Activated CD4-positive, alpha-beta T cell treated with anti-CD3 and anti-CD28 coated beads, Interleukin-2, amount 10 ng/mL, durations not matched to agents 7 days and 5 days (primary cell): ENCODE results near the gene PHOSPHO1. TPM values are rescaled to one million over a fixed set of nuclear protein-coding genes. Genes with fewer than 3 reads are reported as not detected.
"Not testable (repeated sequence)": the region's sequence is repeated elsewhere in the genome, so short reads cannot be mapped to it uniquely, and the experiment has no call there.

Experiments
- CTCF ChIA-PET: fragments of 350-600 bp; sonication (Branson Sonifier 250); formaldehyde crosslinking; loops from one replicate; lab custom pipeline; 2021; ENCODE audit warnings: antibody characterized with exemption; lab: Charles Lee
- POLR2A ChIA-PET: fragments of 350-600 bp; sonication (Branson Sonifier 250); formaldehyde crosslinking; loops from one replicate; lab custom pipeline; 2021; ENCODE audit warnings: antibody characterized with exemption; lab: Charles Lee
- DNase-seq: peaks from one replicate; pipeline ENCODE4 v3.0.0-alpha.2; 2020
- H3K27ac Mint-ChIP-seq: one replicate; pipeline ENCODE4 v1.8.0; 2021; ENCODE audit warnings: mild to moderate bottlenecking, moderate library complexity, mixed read lengths
- H3K27me3 Mint-ChIP-seq: one replicate; pipeline ENCODE4 v1.8.0; 2021; ENCODE audit warnings: mixed read lengths
- H3K36me3 Mint-ChIP-seq: one replicate; pipeline ENCODE4 v1.8.0; 2021; ENCODE audit warnings: low read depth, mixed read lengths
- H3K4me1 Mint-ChIP-seq: one replicate; pipeline ENCODE4 v1.8.0; 2021; ENCODE audit warnings: mixed read lengths
- H3K4me3 Mint-ChIP-seq: one replicate; pipeline ENCODE4 v1.8.0; 2021; ENCODE audit warnings: mild to moderate bottlenecking, moderate library complexity, mixed read lengths
- H3K9me3 Mint-ChIP-seq: one replicate; pipeline ENCODE4 v1.8.0; 2021; ENCODE audit warnings: mixed read lengths
- total RNA-seq, 2 experiments: library from RNA; stranded (reverse); gene quantifications; one replicate each; pipeline ENCODE4 v1.2.3, GENCODE V29; 2021

Gene PHOSPHO1
- total RNA-seq, 2 experiments from 2014 or later, result not detected

GRCh38 chr17:49180303-49180702, 50.3 kb downstream of the PHOSPHO1 start:
- Mint-ChIP-seq H3K4me1 (peaks cover 4% of the 10 kb centered on the region), H3K27me3 (peaks cover 11% of the 10 kb centered on the region), H3K9me3 (peaks cover 25% of the 10 kb centered on the region), H3K27ac (no peak overlapping the region), H3K4me3 (no peak overlapping the region), H3K36me3 (peaks cover 11% of the 10 kb centered on the region)
- DNase-seq, result peak; percentile 65
- ChIA-PET POLR2A (no interaction called here), CTCF (interaction anchor here (0.6 to 2.4 kb wide), 9 partner anchors 9 to 1971 kb away, joined by 3 to 17 read pairs (median 4); partner anchors contain the start of gene PHOSPHO1)

GRCh38 chr17:49175978-49176377, 54.6 kb downstream of the PHOSPHO1 start:
- H3K27ac Mint-ChIP-seq, DNase-seq, H3K4me3 Mint-ChIP-seq, H3K4me1 Mint-ChIP-seq, H3K36me3 Mint-ChIP-seq, POLR2A ChIA-PET: not testable (repeated sequence)
- CTCF ChIA-PET, result interaction anchor here (0.6 kb wide), 1 partner anchor 1806 kb away, joined by 3 read pairs; no protein-coding TSS in a partner anchor
- peaks cover 20% of the 10 kb centered on the region for H3K9me3 Mint-ChIP-seq
- peaks cover 32% of the 10 kb centered on the region for H3K27me3 Mint-ChIP-seq

Other genes with a start within 250 kb of the PHOSPHO1 start
- gene IGF2BP1, start 233.4 kb downstream of the PHOSPHO1 start, total RNA-seq, result under 1 TPM in 1 of 2 experiments, not detected in 1; 0.04 TPM
- not detected for gene B4GALNT2, start 98.0 kb downstream of the PHOSPHO1 start, total RNA-seq
- 10 to 100 TPM; 15.0 to 15.9 TPM for gene GNGT2, start 20.2 kb downstream of the PHOSPHO1 start, total RNA-seq
- 10 to 100 TPM; 58.4 to 59.4 TPM for gene ABI3, start 20.1 kb downstream of the PHOSPHO1 start, total RNA-seq
- 10 to 100 TPM; 32.1 to 36.2 TPM for gene ZNF652, start 131.5 kb upstream of the PHOSPHO1 start, total RNA-seq
- 100 to 1,000 TPM; 132 to 153 TPM for gene PHB1, start 184.1 kb upstream of the PHOSPHO1 start, total RNA-seq